DND-41 (cell line): ENCODE measurements around the gene VPS35L.

Experiments used
- ATAC-seq: fragments of 200-7000 bp; cut with Tn5 transposase; 3 replicates; pipeline ENCODE4 v1.9.1; 2021; ENCODE audit warnings: low read depth; ENCODE audit not compliant: insufficient read depth
- DNase-seq: peaks from one replicate; pipeline ENCODE4 v3.0.0-alpha.2; 2020
- H2AFZ ChIP-seq: 2 replicates; pipeline ENCODE4 v1.6.0; 2012; ENCODE audit warnings: low read depth, low read length
- H3K27ac ChIP-seq: 2 replicates; pipeline ENCODE4 v1.5.1; 2012; ENCODE audit warnings: low read length, inconsistent platforms
- H3K27me3 ChIP-seq: fragments of 200-600 bp; sonication (generic); 2 replicates; pipeline ENCODE4 v1.6.0; 2012; ENCODE audit warnings: low read length, mild to moderate bottlenecking, inconsistent platforms; ENCODE audit not compliant: insufficient read depth, poor library complexity
- H3K36me3 ChIP-seq: 2 replicates; pipeline ENCODE4 v1.5.1; 2012; ENCODE audit warnings: low read length, inconsistent platforms; ENCODE audit not compliant: insufficient read depth
- H3K4me1 ChIP-seq: 2 replicates; pipeline ENCODE4 v1.5.1; 2012; ENCODE audit warnings: mild to moderate bottlenecking, low read length; ENCODE audit not compliant: insufficient read depth
- H3K4me2 ChIP-seq: 2 replicates; pipeline ENCODE4 v1.6.0; 2012; ENCODE audit warnings: mild to moderate bottlenecking, moderate library complexity, low read length, inconsistent platforms; ENCODE audit not compliant: insufficient read depth
- H3K4me3 ChIP-seq, 2 experiments: fragments of 200-600 bp in 1 of 2; shearing (Covaris generic) in 1 of 2; 2 replicates each; pipeline ENCODE4 v1.5.1; 2012 to 2016; ENCODE audit warnings: inconsistent platforms in 2 of 2, low read length in 2 of 2, mild to moderate bottlenecking in 2 of 2, low read depth in 1 of 2, moderate library complexity in 1 of 2
- H3K79me2 ChIP-seq: 2 replicates; pipeline ENCODE4 v1.6.0; 2012; ENCODE audit warnings: low read length, inconsistent platforms; ENCODE audit not compliant: insufficient read depth
- H3K9ac ChIP-seq: 2 replicates; pipeline ENCODE4 v1.6.0; 2012; ENCODE audit warnings: low read depth, mild to moderate bottlenecking, inconsistent platforms, low read length, moderate library complexity
- H3K9me3 ChIP-seq: 2 replicates; pipeline ENCODE4 v1.5.1; 2012; ENCODE audit warnings: low read length, moderate library complexity, mild to moderate bottlenecking, inconsistent platforms; ENCODE audit not compliant: insufficient read depth, severe bottlenecking
- H4K20me1 ChIP-seq: 2 replicates; pipeline ENCODE4 v1.6.0; 2012; ENCODE audit warnings: low read length; ENCODE audit not compliant: insufficient read depth
- CTCF ChIP-seq: IDR thresholded peaks from 2 replicates; pipeline ENCODE4 v1.5.1; 2012; ENCODE audit warnings: borderline replicate concordance, low read length, moderate library complexity, mild to moderate bottlenecking; ENCODE audit not compliant: poor library complexity, severe bottlenecking; ENCODE audit errors: extremely low read depth
- EZH2 ChIP-seq: IDR thresholded peaks from 3 replicates; pipeline ENCODE4 v1.6.1; 2012; ENCODE audit warnings: borderline replicate concordance, low read depth, mild to moderate bottlenecking, moderate library complexity, low read length, inconsistent platforms; ENCODE audit not compliant: severe bottlenecking

VPS35L gene

GRCh38 chr16:19733551-19733950 is 178.0 kb downstream of the VPS35L start:
- Histone ChIP-seq H4K20me1 (no peaks in the 10 kb centered on the region), H3K9me3 (no peaks in the 10 kb centered on the region), H3K27me3 (no peaks in the 10 kb centered on the region), H2AFZ (no peak overlapping the region), H3K4me2 (no peak overlapping the region), H3K4me1 (no peaks in the 10 kb centered on the region), H3K79me2 (no peaks in the 10 kb centered on the region), H3K4me3 (no peak overlapping the region), H3K36me3 (peaks cover 3% of the 10 kb centered on the region; the same call in 1 of the 2 replicates), H3K27ac (no peak overlapping the region), H3K9ac (no peak overlapping the region)
- no peak for ATAC-seq
- no peak for TF ChIP-seq EZH2
- TF ChIP-seq CTCF = no peak
- DNase-seq = no peak

GRCh38 chr16:19735074-19735867 is 179.8 kb downstream of the VPS35L start:
- ATAC-seq (no peak), DNase-seq (no peak)
- no peak overlapping the region for H3K4me2 ChIP-seq

GRCh38 chr16:19737306-19738038 is 182.0 kb downstream of the VPS35L start:
- DNase-seq (no peak), ATAC-seq (no peak)
- TF ChIP-seq EZH2 (no peak), CTCF (no peak)
- Histone ChIP-seq H2AFZ (no peak overlapping the region), H4K20me1 (no peaks in the 10 kb centered on the region), H3K27me3 (no peaks in the 10 kb centered on the region), H3K4me1 (no peaks in the 10 kb centered on the region), H3K4me2 (no peak overlapping the region), H3K9me3 (no peaks in the 10 kb centered on the region), H3K9ac (no peak overlapping the region), H3K27ac (no peak overlapping the region), H3K4me3 (no peak overlapping the region), H3K79me2 (no peaks in the 10 kb centered on the region), H3K36me3 (peaks cover 3% of the 10 kb centered on the region; the same call in 1 of the 2 replicates)

More at GRCh38 chr16:19735074-19735867, 179.8 kb downstream of the VPS35L start:
- Histone ChIP-seq H3K36me3 (peaks cover 3% of the 10 kb centered on the region; the same call in 1 of the 2 replicates), H4K20me1 (no peaks in the 10 kb centered on the region), H3K4me1 (no peaks in the 10 kb centered on the region), H3K9ac (no peak overlapping the region), H3K27me3 (no peaks in the 10 kb centered on the region), H2AFZ (no peak overlapping the region), H3K9me3 (no peaks in the 10 kb centered on the region), H3K27ac (no peak overlapping the region), H3K79me2 (no peaks in the 10 kb centered on the region), H3K4me3 (no peak overlapping the region)
- TF ChIP-seq EZH2 = no peak
- no peak for TF ChIP-seq CTCF
